Activated CD8-positive, alpha-beta memory T cell treated with anti-CD3 and anti-CD28 coated beads, Interleukin-2, amount 50 U/mL, for 1 hour (primary cell): ENCODE results near the gene NPLOC4.

ENCODE experiments used
- DNase-seq: peaks from one replicate; pipeline ENCODE4 v3.0.0-alpha.2; 2020; ENCODE audit errors: extremely low read depth

NPLOC4 gene

DNA sequence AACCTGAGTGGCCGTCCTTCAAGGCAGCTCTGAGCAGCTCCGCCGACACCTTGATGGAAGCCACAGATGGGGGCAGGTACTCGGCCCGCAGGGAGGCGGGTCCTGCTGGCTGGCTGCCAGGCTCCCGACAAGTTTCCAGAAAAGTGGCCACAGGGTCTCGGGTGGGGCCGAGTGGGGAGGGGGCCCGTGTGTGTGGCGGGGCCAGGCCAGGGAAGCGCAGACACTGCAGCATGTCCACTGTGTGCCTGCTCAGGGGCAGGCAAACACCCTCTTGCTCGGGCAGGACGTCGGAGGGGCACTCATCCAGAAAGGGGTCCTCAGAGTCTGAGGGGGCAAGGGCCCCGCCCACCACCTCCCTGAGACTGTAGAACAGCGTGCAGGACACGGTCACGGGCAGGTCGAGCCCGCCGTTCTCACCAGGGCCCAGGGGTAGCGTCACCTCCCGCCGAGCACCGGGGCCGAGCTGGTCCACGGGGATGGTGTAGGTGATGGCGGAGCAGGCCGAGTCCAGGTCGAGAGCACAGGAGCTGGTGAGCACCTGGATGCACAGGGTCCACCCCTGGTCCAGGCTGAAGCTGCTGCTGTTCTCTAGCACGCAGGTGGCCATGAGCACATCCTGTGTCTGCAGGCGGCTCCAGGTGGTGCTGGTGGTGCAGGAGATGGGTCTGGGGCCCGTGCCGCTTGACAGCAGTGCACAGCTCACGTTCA, 89.9 kb downstream of the NPLOC4 start:
- no peak for DNase-seq

DNA sequence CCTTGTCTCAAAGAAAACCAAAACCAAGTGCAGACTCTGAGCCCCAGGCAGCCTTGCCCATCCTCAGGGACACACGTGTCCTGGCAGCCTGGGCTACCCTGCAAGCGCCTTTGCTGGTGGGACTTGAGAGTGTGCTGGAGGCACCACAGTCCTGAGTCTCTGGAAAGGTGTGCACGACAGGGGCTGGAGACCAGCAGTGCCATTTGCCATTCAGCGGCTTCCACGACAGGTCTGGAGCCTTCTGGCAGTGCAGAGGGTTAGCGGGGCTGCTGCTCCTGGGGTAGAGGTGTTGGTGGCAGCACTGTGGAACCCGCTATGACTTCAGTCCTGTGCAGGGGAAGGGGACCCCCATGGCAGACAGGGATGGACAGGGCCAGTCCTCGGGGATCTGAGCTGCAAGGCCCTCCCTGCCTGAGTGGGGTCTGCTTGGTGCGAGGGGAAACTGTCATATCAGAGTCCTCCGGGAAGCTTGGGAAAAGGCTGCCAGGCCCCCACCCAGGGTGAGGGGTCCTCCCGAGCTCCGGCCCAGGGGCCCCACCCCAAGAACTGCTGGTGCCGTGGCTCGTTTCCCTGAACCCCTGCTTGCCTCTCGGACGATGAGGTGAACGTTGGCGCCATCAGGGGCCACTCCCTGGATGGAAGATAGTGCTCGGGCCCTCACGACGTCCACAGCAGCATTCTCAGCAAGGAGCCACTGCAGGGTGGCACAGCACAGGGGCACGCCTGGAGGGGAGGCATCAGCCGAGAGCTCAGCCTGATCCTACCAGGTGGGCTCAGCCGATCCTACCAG, 91.6 kb downstream of the NPLOC4 start:
- DNase-seq, result no peak

DNA sequence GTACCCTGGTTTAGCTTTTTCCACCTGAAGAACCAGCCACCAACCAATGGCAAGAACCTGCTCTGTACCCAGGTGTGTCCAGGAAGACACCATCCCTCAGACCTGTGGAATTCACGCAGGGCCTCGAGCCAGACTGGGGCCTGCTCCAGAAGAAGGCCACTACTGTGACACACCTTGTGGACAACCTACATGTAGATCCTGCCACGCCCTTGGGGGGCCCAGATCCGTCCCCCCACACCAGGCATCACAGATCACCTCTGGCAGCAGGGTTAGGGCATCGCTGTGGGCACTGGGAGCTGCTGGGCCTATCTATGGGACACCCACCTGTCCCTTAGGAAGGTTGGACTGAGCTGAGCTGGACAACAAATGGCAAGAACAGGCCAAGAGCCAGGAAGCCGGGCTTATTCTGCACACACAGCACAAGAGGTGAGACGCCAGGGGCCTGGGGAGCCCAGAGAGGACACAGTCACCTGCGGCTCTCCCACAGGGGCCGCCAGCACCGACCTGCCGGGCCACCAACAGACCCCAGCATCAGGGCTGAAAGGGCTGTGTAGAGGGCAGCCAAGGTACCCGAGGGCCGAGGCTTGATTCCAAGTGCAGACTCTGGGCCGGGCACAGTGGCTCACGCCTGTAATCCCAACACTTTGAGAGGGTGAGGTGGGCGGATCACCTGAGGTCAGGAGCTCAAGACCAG, 92.5 kb downstream of the NPLOC4 start:
- DNase-seq, result no peak

DNA sequence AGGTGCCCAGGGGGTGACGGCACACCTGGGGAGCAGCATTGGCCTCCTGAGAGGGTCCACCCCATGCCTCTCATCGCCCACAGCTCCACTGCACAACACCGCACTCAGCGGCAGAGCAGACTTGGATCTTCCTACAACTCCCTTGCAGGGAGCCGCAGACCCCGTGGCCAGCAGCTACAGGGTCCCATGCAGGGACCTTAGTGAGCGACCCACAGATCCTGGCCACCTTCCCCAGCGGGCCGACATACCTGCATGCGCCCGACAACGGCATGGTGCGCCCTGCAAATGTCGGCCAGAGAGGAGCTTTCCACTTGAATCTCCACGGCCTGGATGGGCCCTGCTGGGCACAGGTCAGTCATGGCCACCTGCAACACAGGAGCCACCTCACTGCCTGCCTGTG, 93.2 kb downstream of the NPLOC4 start:
- no peak for DNase-seq

DNA sequence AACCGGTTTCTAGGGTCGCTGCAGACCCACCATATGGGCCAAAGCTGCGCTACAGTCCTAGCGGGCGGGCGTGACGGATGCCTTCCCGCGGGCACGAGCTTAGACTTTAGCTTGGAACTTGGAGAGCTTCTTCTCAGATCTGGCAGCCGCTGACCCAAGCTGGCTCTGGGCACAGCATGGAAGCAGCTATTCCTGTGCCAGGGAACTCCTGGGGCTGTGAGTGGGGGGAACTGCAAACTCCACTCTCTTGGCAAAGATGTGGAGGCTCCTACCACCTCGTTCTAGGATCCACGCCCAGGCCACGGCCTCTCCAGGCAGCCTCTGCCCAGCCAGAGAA, 93.6 kb downstream of the NPLOC4 start:
- DNase-seq, result no peak

DNA sequence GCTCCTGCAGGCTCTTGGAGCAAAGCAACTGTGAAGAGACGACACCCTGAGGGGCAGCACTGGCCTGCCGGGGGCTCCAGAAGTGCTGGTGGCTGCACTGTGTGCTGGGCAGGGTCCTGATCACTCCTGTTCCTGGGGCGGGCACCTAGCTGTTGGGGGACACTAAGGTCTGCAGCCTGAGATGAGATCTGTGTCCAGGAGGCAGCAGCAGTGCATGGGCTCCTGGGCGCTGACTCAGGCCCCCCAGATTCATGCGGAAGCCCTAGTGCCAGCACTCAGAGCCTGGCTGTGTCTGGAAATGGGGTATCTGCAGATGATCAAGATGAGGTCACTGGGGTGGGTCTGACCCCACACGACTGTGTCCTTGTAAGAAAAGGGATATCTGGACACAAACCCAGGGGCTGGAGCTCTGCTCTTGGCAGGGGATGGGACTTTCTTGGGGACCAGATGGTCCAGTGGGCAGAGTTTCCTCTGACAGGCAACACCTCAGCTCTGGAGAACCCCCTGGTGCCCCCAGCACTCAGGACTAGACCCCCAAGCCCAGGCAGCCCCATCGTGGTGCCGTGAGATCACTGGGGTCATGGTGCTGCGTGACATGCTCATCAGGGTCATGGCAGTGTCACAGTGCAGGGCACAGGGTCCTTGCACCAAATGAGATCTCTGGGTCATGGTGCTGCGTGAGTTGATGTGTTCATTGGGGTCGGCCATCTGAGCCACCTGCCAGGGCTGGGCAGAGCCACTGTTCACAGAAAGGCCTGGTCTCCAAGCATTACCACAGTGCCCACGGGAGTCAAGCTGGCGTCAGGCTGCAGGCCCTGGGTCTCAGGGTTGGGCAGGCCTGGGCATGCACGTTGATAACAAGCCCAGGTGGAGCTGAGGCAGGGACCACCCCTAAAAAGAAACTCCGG, 94.2 kb downstream of the NPLOC4 start:
- no peak for DNase-seq

DNA sequence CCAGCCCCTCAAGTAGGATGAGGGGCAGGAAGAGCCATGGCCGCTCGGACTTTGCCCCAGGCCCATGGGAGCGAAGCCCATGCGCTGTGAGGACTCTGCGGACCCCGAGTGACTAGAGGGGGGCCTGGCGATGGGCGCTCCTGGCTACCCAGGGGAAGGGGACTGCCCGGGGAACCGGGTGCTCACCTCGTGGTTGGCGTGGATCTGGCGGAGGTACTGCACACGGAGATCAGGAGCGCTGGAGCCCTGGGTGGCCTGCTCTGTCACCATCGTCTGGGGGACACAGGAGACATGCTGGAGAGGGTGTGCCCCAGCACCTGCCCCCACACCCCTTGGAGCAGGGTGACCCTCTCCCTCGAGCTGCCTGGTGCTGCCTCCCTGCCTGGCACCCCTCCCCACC, 95.8 kb downstream of the NPLOC4 start:
- DNase-seq, result no peak

DNA sequence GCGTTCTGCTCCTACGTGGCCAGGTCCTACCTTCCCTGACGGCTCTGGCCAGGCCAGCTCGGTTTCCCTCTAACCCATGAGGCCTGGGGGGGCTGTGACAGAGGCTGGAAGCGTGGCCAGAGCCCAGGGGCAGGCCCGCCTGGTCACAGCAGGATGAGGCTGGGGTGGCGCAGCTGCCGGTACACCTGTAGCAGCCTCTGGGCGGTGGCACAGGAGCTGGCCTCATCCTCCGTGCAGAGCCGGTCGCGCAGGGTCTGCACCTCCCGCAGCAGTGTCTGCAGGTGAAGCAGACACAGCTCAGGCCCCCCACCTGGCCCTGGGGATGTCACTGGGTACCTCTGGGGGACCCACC, 96.3 kb downstream of the NPLOC4 start:
- DNase-seq, result no peak

DNA sequence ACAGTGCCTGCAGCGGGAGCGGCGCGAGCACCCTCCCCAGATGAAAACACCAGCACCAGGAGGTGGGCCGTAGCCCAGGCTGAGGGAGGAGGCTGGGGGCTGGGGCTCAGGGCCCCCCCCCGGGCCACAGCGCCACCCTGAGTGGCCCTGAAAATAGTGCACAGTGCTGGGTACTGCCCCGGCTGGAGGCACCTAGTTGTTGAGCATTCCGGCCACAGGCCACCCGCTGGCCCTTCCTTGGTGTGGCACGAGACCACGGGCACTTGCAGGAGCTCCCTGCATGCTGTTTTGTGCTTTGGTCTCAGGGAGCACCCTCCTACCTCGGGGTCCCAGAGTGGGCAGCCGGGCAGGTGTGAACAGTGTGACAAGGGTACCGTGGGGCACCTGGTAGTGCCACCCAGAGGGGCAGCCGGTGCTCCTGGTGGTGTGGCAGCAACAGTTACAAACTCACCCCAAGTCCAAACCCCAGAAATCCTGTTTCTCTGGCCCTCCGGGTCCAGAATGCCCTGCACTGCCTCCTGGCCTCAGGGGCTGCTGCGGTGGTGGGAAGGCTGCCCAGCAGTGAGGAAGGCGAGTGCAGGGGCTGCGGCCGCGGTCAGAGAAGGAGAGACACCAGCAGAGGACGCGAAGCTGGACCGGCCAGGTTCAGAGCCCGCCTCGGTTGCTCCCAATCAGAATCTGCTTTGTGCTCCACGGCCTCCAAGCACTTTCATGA, 96.8 kb downstream of the NPLOC4 start:
- DNase-seq, result no peak

DNA sequence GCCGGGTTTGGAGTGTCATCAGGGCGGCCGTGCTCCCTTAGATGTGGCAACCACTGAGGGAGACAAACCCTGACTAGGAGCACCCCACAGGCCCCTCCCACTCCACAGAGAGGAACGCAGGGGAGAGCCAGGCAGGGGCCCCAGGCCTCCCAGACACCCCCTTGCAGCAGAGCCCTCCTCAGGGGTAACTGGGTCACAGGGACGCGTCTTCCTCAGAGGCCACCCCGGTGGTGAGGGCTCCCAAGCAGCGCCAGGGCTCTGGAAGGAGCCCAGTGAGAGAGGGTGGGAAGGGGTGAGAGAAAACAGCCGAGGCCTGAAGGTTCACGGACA, 97.4 kb downstream of the NPLOC4 start:
- DNase-seq, result no peak

DNA sequence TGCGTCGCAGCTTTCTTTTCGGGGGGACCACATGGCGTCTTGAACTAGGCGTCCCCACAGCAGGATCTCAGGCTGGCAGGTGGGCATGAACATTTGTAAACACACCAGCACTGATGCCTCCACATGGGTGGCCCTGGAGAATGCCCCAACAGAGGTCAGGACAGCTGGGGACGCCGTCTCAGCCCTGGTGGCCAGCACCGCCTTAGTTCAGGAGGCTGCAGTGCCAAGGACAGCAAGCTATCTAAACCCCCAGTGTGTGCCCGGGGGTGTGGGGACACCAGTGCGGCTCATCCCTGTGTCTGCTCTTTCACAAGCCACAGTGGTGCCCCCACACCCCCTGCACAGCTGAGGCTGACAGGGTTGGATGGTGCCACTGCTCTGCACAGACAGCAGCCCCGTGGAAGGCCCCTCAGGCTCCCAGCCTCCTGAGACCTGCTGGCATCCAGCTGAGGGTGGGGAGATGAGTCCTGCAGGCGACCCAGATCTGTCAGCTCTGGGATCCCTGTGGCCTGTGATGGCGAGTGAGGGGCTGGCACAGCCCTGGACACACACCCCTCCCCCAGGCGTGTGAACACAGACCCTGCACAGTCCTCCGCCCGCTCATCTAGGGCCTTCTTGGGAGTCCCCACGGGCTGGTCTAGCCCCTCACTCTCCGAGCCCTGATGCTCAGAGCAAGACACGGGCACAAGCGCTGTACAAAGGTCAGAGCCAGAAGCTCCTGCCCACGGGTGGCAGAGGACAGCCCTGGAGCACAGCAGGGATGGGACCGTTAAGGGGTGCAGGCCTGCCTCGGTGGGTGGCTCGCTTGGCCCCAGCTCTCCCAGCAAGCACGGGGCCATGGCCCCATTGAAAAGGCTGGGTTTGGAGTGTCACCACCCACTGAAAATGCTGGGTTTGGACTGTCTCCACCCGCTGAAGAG, 98.0 kb downstream of the NPLOC4 start:
- no peak for DNase-seq

DNA sequence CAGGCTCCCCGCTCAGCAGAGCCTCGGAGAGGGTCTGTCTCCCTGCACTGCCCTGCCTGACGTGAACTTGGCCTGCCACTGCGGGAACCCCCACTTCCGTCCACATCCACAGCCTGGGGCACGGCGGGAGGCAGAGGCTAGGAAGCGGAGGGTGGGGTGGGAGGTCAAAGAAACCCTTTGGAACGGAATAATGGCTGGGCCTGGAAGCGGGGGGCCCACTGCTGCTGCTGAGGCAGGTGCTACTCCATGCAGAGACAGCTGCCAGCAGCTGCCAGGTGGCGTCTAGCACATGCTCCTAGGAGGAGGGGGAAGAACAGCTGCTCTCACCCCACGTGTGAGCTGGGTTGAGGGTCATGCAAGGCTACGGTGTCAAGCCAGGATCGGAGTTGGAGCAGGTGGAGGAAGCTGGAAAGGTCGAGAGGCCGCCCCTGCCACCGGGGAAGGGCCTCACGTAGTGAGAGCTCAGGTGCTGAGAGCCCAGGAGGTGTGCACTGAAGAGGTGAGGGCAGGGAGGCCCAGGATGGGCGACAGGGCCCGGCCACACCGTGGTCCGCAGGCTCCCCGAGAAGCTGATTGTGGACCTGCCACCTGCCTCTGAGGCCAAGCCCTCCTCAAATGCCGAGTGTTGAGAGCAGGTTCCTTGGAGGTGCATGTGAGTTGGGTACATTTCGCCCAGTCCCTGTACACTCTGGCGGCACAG, 98.9 kb downstream of the NPLOC4 start:
- no peak for DNase-seq

DNA sequence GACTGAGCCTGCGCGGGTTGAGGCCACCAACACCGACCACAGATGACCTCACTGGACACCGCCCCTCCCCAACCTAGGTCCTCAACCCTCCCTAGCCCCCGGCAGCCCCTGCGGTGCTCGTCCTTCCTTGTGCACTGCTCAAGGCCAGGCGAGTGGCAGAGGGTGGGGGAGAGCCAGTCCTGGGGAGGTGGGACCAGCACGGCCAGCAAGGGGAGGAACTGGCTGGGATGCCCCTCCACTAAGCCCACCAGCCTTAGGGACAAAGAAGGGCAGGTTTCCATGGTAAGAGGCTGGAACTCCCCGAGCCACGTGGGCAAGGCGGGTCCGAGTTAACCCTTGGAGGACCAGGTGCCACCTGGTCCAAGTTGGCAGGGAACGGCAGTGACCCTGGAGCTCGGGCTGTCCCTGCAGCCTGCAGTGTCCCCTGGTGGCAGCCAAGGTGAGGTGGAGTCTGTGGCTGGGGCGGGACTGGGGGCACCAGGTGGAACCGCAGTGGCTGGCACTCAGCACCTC, 99.5 kb downstream of the NPLOC4 start:
- DNase-seq, result no peak

DNA sequence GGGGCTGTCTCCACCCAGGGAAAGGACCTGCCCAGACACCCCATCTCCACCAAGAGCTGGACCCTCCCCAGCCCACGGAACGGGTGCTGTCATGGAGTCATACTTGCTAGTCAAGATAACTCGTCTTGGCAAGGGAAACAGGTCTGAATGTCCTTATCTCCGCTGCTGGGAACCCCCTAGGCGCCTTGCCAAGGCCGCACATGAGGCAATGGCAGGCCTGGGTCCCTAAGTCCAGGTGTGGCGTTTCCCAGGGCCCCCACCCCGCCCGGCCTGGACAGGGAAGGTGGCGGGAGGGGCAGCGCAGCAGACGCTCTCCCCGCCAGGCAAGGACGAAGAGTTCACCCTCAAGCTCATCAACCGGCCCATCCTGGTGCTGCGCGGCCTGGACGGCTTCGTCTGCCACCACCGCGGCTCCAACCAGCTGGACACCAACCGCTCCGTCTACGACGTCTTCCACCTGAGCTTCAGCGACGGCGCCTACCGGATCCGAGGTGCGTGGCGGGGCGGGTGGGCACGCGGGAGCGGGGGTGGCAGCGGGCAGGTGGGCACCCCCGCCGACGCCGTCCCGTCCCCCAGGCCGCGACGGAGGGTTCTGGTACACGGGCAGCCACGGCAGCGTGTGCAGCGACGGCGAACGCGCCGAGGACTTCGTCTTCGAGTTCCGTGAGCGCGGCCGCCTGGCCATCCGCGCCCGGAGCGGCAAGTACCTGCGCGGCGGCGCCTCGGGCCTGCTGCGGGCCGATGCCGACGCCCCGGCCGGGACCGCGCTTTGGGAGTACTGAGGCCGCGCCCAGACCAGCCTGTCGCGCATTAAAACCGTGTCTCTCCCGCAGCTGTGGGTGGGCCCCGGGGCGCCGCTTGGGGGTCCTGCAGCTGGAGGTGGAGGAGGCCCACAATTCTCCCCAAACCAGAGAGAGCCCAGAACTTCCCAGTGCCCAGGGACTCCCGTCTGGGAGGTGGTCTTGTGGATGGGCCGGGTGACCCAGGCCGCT, 100.3 kb downstream of the NPLOC4 start:
- DNase-seq, result no peak

DNA sequence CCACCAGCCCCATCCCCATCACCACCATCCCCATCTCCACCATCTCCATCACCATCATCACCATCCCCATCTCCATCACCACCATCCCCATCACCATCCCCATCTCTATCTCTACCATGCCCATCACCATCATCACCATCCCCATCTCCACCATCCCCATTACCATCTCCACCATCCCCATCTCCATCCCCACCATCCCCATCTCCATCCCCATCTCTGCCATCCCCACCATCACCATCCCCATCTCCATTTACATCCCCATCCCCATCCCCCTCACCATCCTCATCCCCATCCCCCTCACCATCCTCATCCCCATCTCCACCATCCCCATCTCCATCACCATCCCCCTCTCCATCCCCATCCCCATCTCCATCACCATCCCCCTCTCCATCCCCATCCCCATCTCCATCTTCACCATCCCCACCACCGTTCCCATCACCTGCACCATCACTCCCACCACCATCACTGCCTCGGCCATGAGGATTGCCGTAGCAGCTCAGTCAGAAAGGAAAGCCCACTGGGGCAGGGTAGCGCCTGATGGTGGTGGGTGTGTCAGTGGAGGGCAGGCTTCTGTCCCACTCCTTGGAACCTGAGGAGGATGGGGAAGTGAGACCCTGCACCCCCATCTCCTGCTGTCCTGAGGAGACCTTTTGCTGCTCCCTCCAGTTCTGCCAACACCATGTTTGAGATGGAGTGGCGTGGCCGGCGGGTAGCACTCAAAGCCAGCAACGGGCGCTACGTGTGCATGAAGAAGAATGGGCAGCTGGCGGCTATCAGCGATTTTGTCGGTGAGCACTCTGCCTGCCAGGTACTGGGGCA, 101.2 kb downstream of the NPLOC4 start:
- DNase-seq, result no peak

DNA sequence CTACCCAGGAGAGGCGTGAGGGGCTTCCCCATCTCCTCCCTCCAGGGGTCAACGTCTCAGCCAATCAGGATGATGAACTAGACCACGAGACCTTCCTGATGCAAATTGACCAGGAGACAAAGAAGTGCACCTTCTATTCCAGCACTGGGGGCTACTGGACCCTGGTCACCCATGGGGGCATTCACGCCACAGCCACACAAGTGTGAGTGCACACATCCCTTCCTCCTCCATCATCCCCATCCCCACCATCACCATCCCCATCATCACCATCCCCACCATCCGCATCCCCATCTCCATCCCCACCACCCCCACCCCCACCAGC, 101.9 kb downstream of the NPLOC4 start:
- no peak for DNase-seq

DNA sequence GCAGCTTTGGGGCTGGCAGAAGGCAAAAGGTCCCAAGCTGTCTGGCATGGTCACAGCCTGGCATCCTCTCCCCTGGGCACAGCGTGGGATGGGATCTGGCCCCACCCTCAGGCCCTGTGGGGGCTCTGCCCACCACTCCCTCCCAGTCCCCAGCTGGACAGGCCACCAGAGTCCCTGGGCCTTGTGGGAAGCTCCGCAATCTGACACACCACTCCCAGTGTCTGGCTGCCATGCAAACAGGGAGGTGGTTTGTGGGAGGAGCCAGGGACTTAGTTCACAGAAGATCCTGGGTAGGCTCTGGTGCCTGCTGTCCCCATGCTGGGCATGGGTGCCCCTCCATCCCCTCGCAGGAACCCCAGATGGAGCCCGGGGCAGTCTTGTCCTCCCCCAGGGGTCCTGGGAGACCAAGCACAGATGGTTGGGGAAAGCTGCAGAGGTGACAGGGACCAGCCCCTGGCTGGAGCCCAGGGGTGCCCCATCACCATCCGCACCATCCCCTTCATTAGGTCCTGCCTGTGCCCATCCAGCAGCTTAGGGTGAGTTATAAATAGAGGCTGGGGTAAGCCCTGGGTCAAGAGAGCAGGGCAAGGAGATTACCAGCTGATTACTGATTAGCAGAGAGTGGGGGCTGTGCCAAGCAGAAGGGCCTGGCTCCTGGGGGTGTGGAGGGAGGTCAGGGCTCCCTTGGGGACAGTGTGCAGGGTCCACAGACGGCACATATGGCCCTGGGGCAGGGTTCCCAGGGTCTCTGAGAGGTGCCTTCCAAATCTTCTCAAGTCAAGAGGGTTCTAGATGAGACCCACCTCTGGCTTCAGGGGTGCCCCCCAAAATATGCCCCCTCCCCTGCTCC, 102.5 kb downstream of the NPLOC4 start:
- no peak for DNase-seq
